ENCODE measurements around the gene CRYBA4.

DNA sequence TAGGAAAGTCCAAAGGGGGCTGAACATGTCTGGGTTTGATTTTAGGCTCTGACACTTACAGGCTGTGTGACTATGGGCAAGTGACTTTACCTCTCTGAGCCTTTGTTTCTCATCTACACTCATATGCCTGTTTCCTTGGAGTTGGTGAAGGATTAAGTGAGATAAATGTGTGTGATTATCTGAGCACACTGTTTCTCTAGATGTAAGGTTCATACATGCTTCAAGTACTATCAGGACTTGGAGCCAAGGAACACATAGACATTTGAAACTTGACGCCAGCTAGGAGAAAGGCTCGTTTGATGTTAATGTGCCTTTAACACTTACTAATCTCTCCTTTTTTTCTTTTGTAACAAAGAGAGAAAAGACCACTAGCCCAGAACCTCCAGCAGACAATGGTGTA, 13.6 kb upstream of the CRYBA4 start:
- TF ChIP-seq EZH2 (IDR thresholded peaks at IDR 0.05; ENCODE audit: low read depth): no peak
- TF ChIP-seq, protein P1, sequence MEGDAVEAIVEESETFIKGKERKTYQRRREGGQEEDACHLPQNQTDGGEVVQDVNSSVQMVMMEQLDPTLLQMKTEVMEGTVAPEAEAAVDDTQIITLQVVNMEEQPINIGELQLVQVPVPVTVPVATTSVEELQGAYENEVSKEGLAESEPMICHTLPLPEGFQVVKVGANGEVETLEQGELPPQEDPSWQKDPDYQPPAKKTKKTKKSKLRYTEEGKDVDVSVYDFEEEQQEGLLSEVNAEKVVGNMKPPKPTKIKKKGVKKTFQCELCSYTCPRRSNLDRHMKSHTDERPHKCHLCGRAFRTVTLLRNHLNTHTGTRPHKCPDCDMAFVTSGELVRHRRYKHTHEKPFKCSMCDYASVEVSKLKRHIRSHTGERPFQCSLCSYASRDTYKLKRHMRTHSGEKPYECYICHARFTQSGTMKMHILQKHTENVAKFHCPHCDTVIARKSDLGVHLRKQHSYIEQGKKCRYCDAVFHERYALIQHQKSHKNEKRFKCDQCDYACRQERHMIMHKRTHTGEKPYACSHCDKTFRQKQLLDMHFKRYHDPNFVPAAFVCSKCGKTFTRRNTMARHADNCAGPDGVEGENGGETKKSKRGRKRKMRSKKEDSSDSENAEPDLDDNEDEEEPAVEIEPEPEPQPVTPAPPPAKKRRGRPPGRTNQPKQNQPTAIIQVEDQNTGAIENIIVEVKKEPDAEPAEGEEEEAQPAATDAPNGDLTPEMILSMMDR (conservative IDR thresholded peaks at IDR 0.05): no peak

Data from PC-9 (cell line).